ENCODE results near the gene GPHN. TPM values are rescaled to one million over a fixed set of nuclear protein-coding genes. Genes with fewer than 3 reads are reported as not detected.

GPHN gene
- polyA plus RNA-seq, 1 donor (not counting 4 experiments of a cell fraction or from before 2014, with no cell fraction given), result 17.6 TPM

- no peaks in the 10 kb centered on the region for H3K27me3 ChIP-seq (ENCODE audit: control insufficient read depth, extremely low read depth, insufficient read depth, low read length)
- H3K9me3 ChIP-seq (ENCODE audit: control insufficient read depth, low read depth, low read length), result no peaks in the 10 kb centered on the region
- no peak overlapping the region for H2AFZ ChIP-seq (ENCODE audit: control insufficient read depth, low read length)
- H3K27ac ChIP-seq (ENCODE audit: control insufficient read depth, insufficient read depth, low read length), result no peak overlapping the region
- no peaks in the 10 kb centered on the region for H4K20me1 ChIP-seq (ENCODE audit: control insufficient read depth, extremely low read depth, insufficient read depth, low read length)
- dilution Hi-C loops (cut with MboI; ENCODE audit: extremely low pct_ligation_motif_present, low sequenced_read_pairs), result no loop called here
- no peaks in the 10 kb centered on the region for H3K9me1 ChIP-seq (ENCODE audit: control insufficient read depth, extremely low read depth, insufficient read depth, low read length)
- H3K4me1 ChIP-seq (ENCODE audit: control insufficient read depth, extremely low read depth, insufficient read depth, low read length), result peaks cover 2% of the 10 kb centered on the region
- H3K9ac ChIP-seq (ENCODE audit: control insufficient read depth, extremely low read depth, insufficient read depth, low read length), result no peak overlapping the region
- DNase-seq (ENCODE audit: low read depth, low spot score) (no peak), FAIRE-seq (no peak)
- H3K4me3 ChIP-seq (ENCODE audit: control insufficient read depth in 2 of 3, extremely low read depth in 1 of 3, insufficient read depth in 2 of 3, low read depth in 1 of 3, low read length in 3 of 3), result no peak overlapping the region
- TF ChIP-seq EZH2 (IDR thresholded peaks at IDR 0.05; ENCODE audit: low read length) (no peak), CTCF (optimal IDR thresholded peaks at IDR 0.05 in 1 of 3, IDR thresholded peaks at IDR 0.05 in 1 of 3, conservative IDR thresholded peaks at IDR 0.05 in 1 of 3; ENCODE audit: extremely low read depth in 1 of 3, insufficient read depth in 2 of 3, low read length in 3 of 3) (no peak)
- no peak overlapping the region for H3K4me2 ChIP-seq (ENCODE audit: control insufficient read depth, extremely low read depth, insufficient read depth, low read depth, low read length)
- no peaks in the 10 kb centered on the region for H3K36me3 ChIP-seq (ENCODE audit: control insufficient read depth in 2 of 2, extremely low read depth in 1 of 2, insufficient read depth in 2 of 2, low read length in 2 of 2)
- no peaks in the 10 kb centered on the region for H3K79me2 ChIP-seq (ENCODE audit: control insufficient read depth, insufficient read depth, low read length)
These were observed 464.5 kb downstream of the GPHN start for GRCh38 chr14:66972469-66972868.

GRCh38 chr14:66974397-66975025 is 466.6 kb downstream of the GPHN start:
- no peaks in the 10 kb centered on the region for H3K36me3 ChIP-seq (ENCODE audit: control insufficient read depth in 2 of 2, extremely low read depth in 1 of 2, insufficient read depth in 2 of 2, low read length in 2 of 2)
- H4K20me1 ChIP-seq (ENCODE audit: control insufficient read depth, extremely low read depth, insufficient read depth, low read length), result no peaks in the 10 kb centered on the region
- no peak overlapping the region for H3K27ac ChIP-seq (ENCODE audit: control insufficient read depth, insufficient read depth, low read length)
- no peak for DNase-seq (ENCODE audit: low read depth, low spot score)
- no peak for TF ChIP-seq EZH2 (IDR thresholded peaks at IDR 0.05; ENCODE audit: low read length)
- H3K4me3 ChIP-seq (ENCODE audit: control insufficient read depth in 2 of 3, extremely low read depth in 1 of 3, insufficient read depth in 2 of 3, low read depth in 1 of 3, low read length in 3 of 3), result no peak overlapping the region
- peaks cover 2% of the 10 kb centered on the region for H3K4me1 ChIP-seq (ENCODE audit: control insufficient read depth, extremely low read depth, insufficient read depth, low read length)
- FAIRE-seq, result no peak
- no peak overlapping the region for H3K4me2 ChIP-seq (ENCODE audit: control insufficient read depth, extremely low read depth, insufficient read depth, low read depth, low read length)
- no peaks in the 10 kb centered on the region for H3K9me1 ChIP-seq (ENCODE audit: control insufficient read depth, extremely low read depth, insufficient read depth, low read length)
- no peaks in the 10 kb centered on the region for H3K9me3 ChIP-seq (ENCODE audit: control insufficient read depth, low read depth, low read length)
- no peaks in the 10 kb centered on the region for H3K79me2 ChIP-seq (ENCODE audit: control insufficient read depth, insufficient read depth, low read length)
- no peaks in the 10 kb centered on the region for H3K27me3 ChIP-seq (ENCODE audit: control insufficient read depth, extremely low read depth, insufficient read depth, low read length)
- dilution Hi-C loops (cut with MboI; ENCODE audit: extremely low pct_ligation_motif_present, low sequenced_read_pairs), result no loop called here
- no peak overlapping the region for H3K9ac ChIP-seq (ENCODE audit: control insufficient read depth, extremely low read depth, insufficient read depth, low read length)
- H2AFZ ChIP-seq (ENCODE audit: control insufficient read depth, low read length), result no peak overlapping the region

GRCh38 chr14:66975251-66975650 is 467.3 kb downstream of the GPHN start:
- no peaks in the 10 kb centered on the region for H3K36me3 ChIP-seq (ENCODE audit: control insufficient read depth in 2 of 2, extremely low read depth in 1 of 2, insufficient read depth in 2 of 2, low read length in 2 of 2)
- H3K4me2 ChIP-seq (ENCODE audit: control insufficient read depth, extremely low read depth, insufficient read depth, low read depth, low read length), result no peak overlapping the region
- TF ChIP-seq EZH2 (IDR thresholded peaks at IDR 0.05; ENCODE audit: low read length) (no peak), CTCF (optimal IDR thresholded peaks at IDR 0.05 in 1 of 3, IDR thresholded peaks at IDR 0.05 in 1 of 3, conservative IDR thresholded peaks at IDR 0.05 in 1 of 3; ENCODE audit: extremely low read depth in 1 of 3, insufficient read depth in 2 of 3, low read length in 3 of 3) (no peak)
- H3K9me1 ChIP-seq (ENCODE audit: control insufficient read depth, extremely low read depth, insufficient read depth, low read length), result no peaks in the 10 kb centered on the region
- FAIRE-seq, result no peak
- no peaks in the 10 kb centered on the region for H3K27me3 ChIP-seq (ENCODE audit: control insufficient read depth, extremely low read depth, insufficient read depth, low read length)
- no peak overlapping the region for H3K27ac ChIP-seq (ENCODE audit: control insufficient read depth, insufficient read depth, low read length)
- no peaks in the 10 kb centered on the region for H4K20me1 ChIP-seq (ENCODE audit: control insufficient read depth, extremely low read depth, insufficient read depth, low read length)
- no peak overlapping the region for H2AFZ ChIP-seq (ENCODE audit: control insufficient read depth, low read length)
- no peak for DNase-seq (ENCODE audit: low read depth, low spot score)
- no peak overlapping the region for H3K4me3 ChIP-seq (ENCODE audit: control insufficient read depth in 2 of 3, extremely low read depth in 1 of 3, insufficient read depth in 2 of 3, low read depth in 1 of 3, low read length in 3 of 3)
- dilution Hi-C loops (cut with MboI; ENCODE audit: extremely low pct_ligation_motif_present, low sequenced_read_pairs), result no loop called here
- no peaks in the 10 kb centered on the region for H3K79me2 ChIP-seq (ENCODE audit: control insufficient read depth, insufficient read depth, low read length)
- H3K4me1 ChIP-seq (ENCODE audit: control insufficient read depth, extremely low read depth, insufficient read depth, low read length), result peaks cover 2% of the 10 kb centered on the region
- H3K9ac ChIP-seq (ENCODE audit: control insufficient read depth, extremely low read depth, insufficient read depth, low read length), result no peak overlapping the region
- no peaks in the 10 kb centered on the region for H3K9me3 ChIP-seq (ENCODE audit: control insufficient read depth, low read depth, low read length)
